GM12878 (cell line): Measurements from ENCODE around the gene RPS6KC1. TPM values are rescaled to one million over a fixed set of nuclear protein-coding genes. Genes with fewer than 3 reads are reported as not detected.

ENCODE experiments used
- ATF7 ChIP-seq: fragments of 450-650 bp; IDR thresholded peaks from 2 replicates; pipeline ENCODE4 v1.6.1; 2016; ENCODE audit warnings: low read depth, mild to moderate bottlenecking
- BHLHE40 ChIP-seq, 2 experiments: fragments of 450-650 bp in 1 of 2; IDR thresholded peaks; 2 replicates each; pipeline ENCODE4 v1.6.1; 2011 to 2017; ENCODE audit warnings: low read depth in 2 of 2, borderline replicate concordance in 1 of 2, improper control_type of control experiment in 1 of 2, low read length in 1 of 2, mild to moderate bottlenecking in 1 of 2
- BRCA1 ChIP-seq: IDR thresholded peaks from 2 replicates; pipeline ENCODE4 v1.6.1; 2011; ENCODE audit warnings: low read depth, low read length, improper control_type of control experiment
- CBFB ChIP-seq: IDR thresholded peaks from 2 replicates; pipeline ENCODE4 v1.6.1; 2016; ENCODE audit warnings: antibody characterized with exemption, low read depth
- CEBPB ChIP-seq, 2 experiments: fragments of 150-350 bp in 1 of 2; IDR thresholded peaks; 2 replicates each; pipeline ENCODE4 v1.6.1; 2012 to 2014; ENCODE audit warnings: low read depth in 2 of 2, low read length in 2 of 2, borderline replicate concordance in 1 of 2, inconsistent platforms in 1 of 2
- E2F4 ChIP-seq: IDR thresholded peaks from 2 replicates; pipeline ENCODE4 v1.6.1; 2012; ENCODE audit warnings: low read depth, low read length, improper control_type of control experiment
- JUNB ChIP-seq: IDR thresholded peaks from 2 replicates; pipeline ENCODE4 v1.6.1; 2016; ENCODE audit warnings: antibody characterized with exemption, mild to moderate bottlenecking
- MYC ChIP-seq: IDR thresholded peaks from 2 replicates; pipeline ENCODE4 v1.6.1; 2011; ENCODE audit warnings: mild to moderate bottlenecking, low read length, moderate library complexity, inconsistent platforms; ENCODE audit not compliant: insufficient read depth, insufficient replicate concordance, insufficient read length, severe bottlenecking
- NBN ChIP-seq: fragments of 450-650 bp; IDR thresholded peaks from 2 replicates; pipeline ENCODE4 v1.6.1; 2016
- NFIC ChIP-seq: IDR thresholded peaks from 2 replicates; pipeline ENCODE4 v1.6.1; 2012; ENCODE audit warnings: low read depth, mild to moderate bottlenecking, inconsistent platforms, low read length, moderate library complexity
- NFYA ChIP-seq: IDR thresholded peaks from 2 replicates; pipeline ENCODE4 v1.6.1; 2011; ENCODE audit warnings: low read depth, mild to moderate bottlenecking, low read length, improper control_type of control experiment, borderline replicate concordance
- POU2F2 ChIP-seq: IDR thresholded peaks from 3 replicates; pipeline ENCODE4 v1.6.1; 2011; ENCODE audit warnings: low read depth, mild to moderate bottlenecking, low read length, borderline replicate concordance
- SMARCA5 ChIP-seq: fragments of 450-650 bp; IDR thresholded peaks from 2 replicates; pipeline ENCODE4 v1.6.1; 2017; ENCODE audit warnings: mild to moderate bottlenecking
- STAT1 ChIP-seq: fragments of 450-650 bp; conservative IDR thresholded peaks from 2 replicates; pipeline ENCODE4 v1.6.1; 2014; ENCODE audit warnings: antibody characterized with exemption, mild to moderate bottlenecking
- SUZ12 ChIP-seq: fragments of 200-600 bp; sonication (generic); IDR thresholded peaks from one replicate; pipeline ENCODE4 v1.6.1; 2018; ENCODE audit warnings: antibody characterized with exemption, mild to moderate bottlenecking; ENCODE audit not compliant: unreplicated experiment
- USF1 ChIP-seq: IDR thresholded peaks from 2 replicates; pipeline ENCODE4 v1.6.1; 2011; ENCODE audit warnings: borderline replicate concordance, low read depth, mild to moderate bottlenecking, moderate library complexity, mixed read lengths, low read length; ENCODE audit not compliant: insufficient read depth; ENCODE audit errors: extremely low read length
- WRNIP1 ChIP-seq: IDR thresholded peaks from 2 replicates; pipeline ENCODE4 v1.6.1; 2011; ENCODE audit warnings: low read depth, low read length, improper control_type of control experiment, borderline replicate concordance
- YY1 ChIP-seq: IDR thresholded peaks from 2 replicates; pipeline ENCODE4 v1.6.1; 2011; ENCODE audit warnings: low read depth, mild to moderate bottlenecking, low read length
- ZNF24 ChIP-seq: fragments of 450-650 bp; IDR thresholded peaks from 2 replicates; pipeline ENCODE4 v1.6.1; 2017; ENCODE audit warnings: antibody characterized with exemption, mild to moderate bottlenecking
- ZNF274 ChIP-seq: IDR thresholded peaks from one replicate; pipeline ENCODE4 v1.8.0; 2011; ENCODE audit not compliant: insufficient read length, insufficient read depth
- polyA plus RNA-seq, 11 experiments: library from polyadenylated mRNA; depleted of rRNA in 4 of 11; unstranded in 6 of 11; stranded (reverse) in 5 of 11; fragments of >200 nt; fragmentation: Nextera tagmentation in 4 of 11; fragmentation: Illumina TruSeq in 1 of 11; extraction: Ambion mirVana in 4 of 11; extraction: Trizol in 1 of 11; gene quantifications; 1 replicate in 1 of 11; 2 replicates in 10 of 11; pipeline versions ENCODE4 v1.2.1 to v1.2.3, GENCODE V29; 2011 to 2016; ENCODE audit warnings: inconsistent platforms in 2 of 11, missing spikeins in 2 of 11, low read depth in 1 of 11
- total RNA-seq, 4 experiments: library from RNA; depleted of rRNA in 3 of 4; stranded (reverse); fragments of >200 nt in 3 of 4; fragmentation: Illumina TruSeq in 1 of 4; extraction: Trizol in 1 of 4; gene quantifications; 2 replicates each; pipeline versions ENCODE4 v1.2.1 to v1.2.3, GENCODE V29; 2013 to 2021
- TF ChIP-seq, protein P1 (sequence below): fragments of 450-650 bp; formaldehyde crosslinking; IDR thresholded peaks from 2 replicates; pipeline ENCODE4 v1.5.0; 2022; ENCODE audit warnings: mild to moderate bottlenecking, missing genetic modification characterization
- TF ChIP-seq, protein P2 (sequence below): fragments of 450-650 bp; IDR thresholded peaks from 2 replicates; pipeline ENCODE4 v1.6.1; 2016; ENCODE audit warnings: mild to moderate bottlenecking

The RPS6KC1 gene
- total and polyA plus RNA-seq, 10 of the 15 experiments (the other 5 are each of a cell fraction or from before 2014, with no cell fraction given): 2.9 to 17.3 (median 12.2) TPM

GRCh38 chr1:213051127-213051880, at the start of gene RPS6KC1 (continued):
- TF ChIP-seq, protein P1, sequence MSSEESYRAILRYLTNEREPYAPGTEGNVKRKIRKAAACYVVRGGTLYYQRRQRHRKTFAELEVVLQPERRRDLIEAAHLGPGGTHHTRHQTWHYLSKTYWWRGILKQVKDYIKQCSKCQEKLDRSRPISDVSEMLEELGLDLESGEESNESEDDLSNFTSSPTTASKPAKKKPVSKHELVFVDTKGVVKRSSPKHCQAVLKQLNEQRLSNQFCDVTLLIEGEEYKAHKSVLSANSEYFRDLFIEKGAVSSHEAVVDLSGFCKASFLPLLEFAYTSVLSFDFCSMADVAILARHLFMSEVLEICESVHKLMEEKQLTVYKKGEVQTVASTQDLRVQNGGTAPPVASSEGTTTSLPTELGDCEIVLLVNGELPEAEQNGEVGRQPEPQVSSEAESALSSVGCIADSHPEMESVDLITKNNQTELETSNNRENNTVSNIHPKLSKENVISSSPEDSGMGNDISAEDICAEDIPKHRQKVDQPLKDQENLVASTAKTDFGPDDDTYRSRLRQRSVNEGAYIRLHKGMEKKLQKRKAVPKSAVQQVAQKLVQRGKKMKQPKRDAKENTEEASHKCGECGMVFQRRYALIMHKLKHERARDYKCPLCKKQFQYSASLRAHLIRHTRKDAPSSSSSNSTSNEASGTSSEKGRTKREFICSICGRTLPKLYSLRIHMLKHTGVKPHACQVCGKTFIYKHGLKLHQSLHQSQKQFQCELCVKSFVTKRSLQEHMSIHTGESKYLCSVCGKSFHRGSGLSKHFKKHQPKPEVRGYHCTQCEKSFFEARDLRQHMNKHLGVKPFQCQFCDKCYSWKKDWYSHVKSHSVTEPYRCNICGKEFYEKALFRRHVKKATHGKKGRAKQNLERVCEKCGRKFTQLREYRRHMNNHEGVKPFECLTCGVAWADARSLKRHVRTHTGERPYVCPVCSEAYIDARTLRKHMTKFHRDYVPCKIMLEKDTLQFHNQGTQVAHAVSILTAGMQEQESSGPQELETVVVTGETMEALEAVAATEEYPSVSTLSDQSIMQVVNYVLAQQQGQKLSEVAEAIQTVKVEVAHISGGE: peak; percentile 45; the same call in 1 of the 2 replicates
- TF ChIP-seq SUZ12: no peak
- TF ChIP-seq, protein P2, sequence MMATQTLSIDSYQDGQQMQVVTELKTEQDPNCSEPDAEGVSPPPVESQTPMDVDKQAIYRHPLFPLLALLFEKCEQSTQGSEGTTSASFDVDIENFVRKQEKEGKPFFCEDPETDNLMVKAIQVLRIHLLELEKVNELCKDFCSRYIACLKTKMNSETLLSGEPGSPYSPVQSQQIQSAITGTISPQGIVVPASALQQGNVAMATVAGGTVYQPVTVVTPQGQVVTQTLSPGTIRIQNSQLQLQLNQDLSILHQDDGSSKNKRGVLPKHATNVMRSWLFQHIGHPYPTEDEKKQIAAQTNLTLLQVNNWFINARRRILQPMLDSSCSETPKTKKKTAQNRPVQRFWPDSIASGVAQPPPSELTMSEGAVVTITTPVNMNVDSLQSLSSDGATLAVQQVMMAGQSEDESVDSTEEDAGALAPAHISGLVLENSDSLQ: no peak
- peak; percentile 64; the same call in 1 of the 2 replicates for TF ChIP-seq YY1
- no peak for TF ChIP-seq CBFB
- TF ChIP-seq WRNIP1: no peak
- peak; percentile 55 to 67; a peak in 1 of 4 replicates for TF ChIP-seq BHLHE40 (IDR thresholded peaks at IDR 0.05; ENCODE audit: borderline replicate concordance in 1 of 2, low read depth in 2 of 2, low read length in 1 of 2)
- TF ChIP-seq STAT1: no peak
- no peak for TF ChIP-seq SMARCA5
- 0 out of 2 replicates have a peak, but pooled peaks have one; percentile 13 for TF ChIP-seq ATF7
- TF ChIP-seq E2F4: no peak
- TF ChIP-seq JUNB: no peak
- no peak for TF ChIP-seq CEBPB (IDR thresholded peaks at IDR 0.05; ENCODE audit: borderline replicate concordance in 1 of 2, low read depth in 2 of 2, low read length in 2 of 2)
- no peak for TF ChIP-seq NFYA
- no peak for TF ChIP-seq ZNF24
- TF ChIP-seq USF1: no peak
- TF ChIP-seq NBN: peak; percentile 39
- TF ChIP-seq MYC: no peak
- TF ChIP-seq BRCA1: no peak
- 0 out of 3 replicates have a peak, but pooled peaks have one; percentile 10 for TF ChIP-seq POU2F2
- TF ChIP-seq NFIC: no peak
- TF ChIP-seq ZNF274: no peak
